K562 (cell line): ENCODE data around the gene ADIPOR2. TPM values are rescaled to one million over a fixed set of nuclear protein-coding genes. Genes with fewer than 3 reads are reported as not detected.

Experiments
- CHD7 ChIP-seq: fragments of 200-600 bp; sonication (generic); IDR thresholded peaks from one replicate; pipeline ENCODE4 v1.6.1; 2012; ENCODE audit warnings: mild to moderate bottlenecking, low read depth, low read length, inconsistent platforms
- E2F1 ChIP-seq: sonication (generic); formaldehyde crosslinking; IDR thresholded peaks from 2 replicates; pipeline ENCODE4 v1.8.1; 2023; ENCODE audit warnings: mild to moderate bottlenecking, missing genetic modification reagents, moderate library complexity
- EWSR1 ChIP-seq: fragments of 450-650 bp; IDR thresholded peaks from 2 replicates; pipeline ENCODE4 v1.6.1; 2018; ENCODE audit warnings: borderline replicate concordance, mild to moderate bottlenecking, low read depth, moderate library complexity; ENCODE audit not compliant: partially characterized antibody
- HMGN3 ChIP-seq: IDR thresholded peaks from 2 replicates; pipeline ENCODE4 v1.6.1; 2011; ENCODE audit warnings: borderline replicate concordance, low read depth, mild to moderate bottlenecking, mixed read lengths, low read length; ENCODE audit not compliant: insufficient read length; ENCODE audit errors: extremely low read depth
- HNRNPK ChIP-seq: fragments of 200-400 bp; formaldehyde crosslinking; IDR thresholded peaks from one replicate; pipeline ENCODE4 v1.6.1; 2018; ENCODE audit warnings: mild to moderate bottlenecking, low read depth, low read length; ENCODE audit not compliant: poor library complexity, severe bottlenecking
- KDM5B ChIP-seq: fragments of 200-600 bp; sonication (generic); IDR thresholded peaks from 2 replicates; pipeline ENCODE4 v1.6.1; 2012; ENCODE audit warnings: low read depth, mild to moderate bottlenecking, moderate library complexity, low read length, control low read depth, inconsistent platforms; ENCODE audit not compliant: insufficient replicate concordance
- L3MBTL2 ChIP-seq: fragments of 450-650 bp; IDR thresholded peaks from 2 replicates; pipeline ENCODE4 v1.6.1; 2016; ENCODE audit warnings: mild to moderate bottlenecking, moderate library complexity
- PCBP1 ChIP-seq: fragments of 200-400 bp; formaldehyde crosslinking; IDR thresholded peaks from 2 replicates; pipeline ENCODE4 v1.6.1; 2018; ENCODE audit warnings: mild to moderate bottlenecking, low read depth, low read length; ENCODE audit not compliant: poor library complexity, severe bottlenecking
- SMARCA5 ChIP-seq: fragments of 450-650 bp; IDR thresholded peaks from 2 replicates; pipeline ENCODE4 v1.6.1; 2016
- TCF3 ChIP-seq: sonication (generic); formaldehyde crosslinking; IDR thresholded peaks from 2 replicates; pipeline ENCODE4 v1.4.0; 2020; ENCODE audit warnings: mild to moderate bottlenecking, missing genetic modification reagents
- TEAD4 ChIP-seq, 2 experiments: sonication (generic) in 1 of 2; formaldehyde crosslinking in 1 of 2; IDR thresholded peaks; 2 replicates each; pipeline versions ENCODE4 v1.6.1 to v1.8.0; 2012 to 2022; ENCODE audit warnings: borderline replicate concordance in 1 of 2, inconsistent platforms in 1 of 2, low read length in 1 of 2, mild to moderate bottlenecking in 1 of 2, missing genetic modification reagents in 1 of 2
- WHSC1 ChIP-seq: IDR thresholded peaks from one replicate; pipeline ENCODE4 v1.6.1; 2012; ENCODE audit warnings: low read length, control low read depth, inconsistent platforms
- ZKSCAN8 ChIP-seq: fragments of 200-800 bp; sonication (Bioruptor generic); IDR thresholded peaks from 2 replicates; pipeline ENCODE4 v1.6.1; 2016; ENCODE audit warnings: missing genetic modification characterization, missing compliant biosample characterization
- polyA plus RNA-seq, 8 experiments: library from polyadenylated mRNA; depleted of rRNA in 4 of 8; stranded (reverse) in 5 of 8; unstranded in 3 of 8; fragments of >200 nt; fragmentation: Nextera tagmentation in 2 of 8; fragmentation: Illumina TruSeq in 1 of 8; extraction: Ambion mirVana in 2 of 8; extraction: Trizol in 1 of 8; gene quantifications; 2 replicates each; pipeline versions ENCODE4 v1.2.1 to v1.2.3, GENCODE V29; 2011 to 2014; ENCODE audit warnings: inconsistent platforms in 1 of 8, missing spikeins in 1 of 8
- total RNA-seq, 7 experiments: library from RNA; depleted of rRNA in 6 of 7; stranded (reverse); fragments of >200 nt in 6 of 7; fragmentation: Illumina TruSeq in 2 of 7; extraction: Trizol in 2 of 7; gene quantifications; 2 replicates each; pipeline versions ENCODE4 v1.2.1 to v1.2.3, GENCODE V29; 2011 to 2021; ENCODE audit warnings: low replicate concordance in 1 of 7

The ADIPOR2 gene
- total and polyA plus RNA-seq, 9 of the 15 experiments (the other 6 are each of a cell fraction or from before 2014, with no cell fraction given) = 10.9 to 63.5 (median 46.0) TPM

GRCh38 chr12:1690578-1691122 is at the start of gene ADIPOR2 (continued):
- TF ChIP-seq E2F1 = no peak
- TF ChIP-seq HNRNPK = peak; percentile 95
- peak; percentile 70 for TF ChIP-seq KDM5B
- TF ChIP-seq HMGN3 = no peak
- no peak for TF ChIP-seq TEAD4 (IDR thresholded peaks at IDR 0.05; ENCODE audit: low read length)
- TF ChIP-seq TEAD4 (CRISPR knock-in tag; IDR thresholded peaks at IDR 0.05; ENCODE audit: borderline replicate concordance) = no peak
- peak; percentile 76 for TF ChIP-seq L3MBTL2
- TF ChIP-seq TCF3 = no peak
- no peak for TF ChIP-seq SMARCA5
- TF ChIP-seq CHD7 = no peak
- no peak for TF ChIP-seq WHSC1
- TF ChIP-seq EWSR1 = no peak
- TF ChIP-seq ZKSCAN8 (CRISPR knock-in tag) = no peak
- peak; percentile 80 for TF ChIP-seq PCBP1
